B cell (primary cell): ENCODE data around the gene GRID1.

Experiments
- EZH2 ChIP-seq: IDR thresholded peaks from 2 replicates; pipeline ENCODE4 v1.6.1; 2012; ENCODE audit warnings: borderline replicate concordance, low read depth, mild to moderate bottlenecking, moderate library complexity, low read length; ENCODE audit not compliant: insufficient read depth, poor library complexity, severe bottlenecking
- TF ChIP-seq, protein P1 (sequence below): fragments of 200-600 bp; IDR thresholded peaks from one replicate; pipeline ENCODE4 v1.8.0; 2022; ENCODE audit warnings: antibody characterized with exemption, mild to moderate bottlenecking

DNA sequence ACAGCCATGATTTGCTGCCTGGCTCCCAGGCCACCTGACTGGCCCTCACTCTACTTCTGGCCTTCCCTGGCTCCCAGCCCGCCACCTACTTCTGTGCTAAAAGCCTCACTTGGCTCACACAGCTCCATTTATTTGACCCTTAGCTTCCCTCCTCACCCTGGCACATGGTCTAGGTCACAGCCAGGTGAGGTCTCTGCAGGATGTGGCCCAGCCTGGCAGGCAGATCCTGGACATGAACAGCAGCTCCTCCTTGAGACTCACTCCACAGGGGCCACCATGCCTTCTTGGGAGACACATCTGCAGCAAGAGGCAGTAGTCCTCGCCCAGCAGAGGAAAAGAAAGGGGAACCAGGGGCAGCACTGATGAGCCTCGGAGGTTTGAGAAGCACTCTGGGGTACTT, 64.6 kb downstream of the GRID1 start:
- TF ChIP-seq, protein P1, sequence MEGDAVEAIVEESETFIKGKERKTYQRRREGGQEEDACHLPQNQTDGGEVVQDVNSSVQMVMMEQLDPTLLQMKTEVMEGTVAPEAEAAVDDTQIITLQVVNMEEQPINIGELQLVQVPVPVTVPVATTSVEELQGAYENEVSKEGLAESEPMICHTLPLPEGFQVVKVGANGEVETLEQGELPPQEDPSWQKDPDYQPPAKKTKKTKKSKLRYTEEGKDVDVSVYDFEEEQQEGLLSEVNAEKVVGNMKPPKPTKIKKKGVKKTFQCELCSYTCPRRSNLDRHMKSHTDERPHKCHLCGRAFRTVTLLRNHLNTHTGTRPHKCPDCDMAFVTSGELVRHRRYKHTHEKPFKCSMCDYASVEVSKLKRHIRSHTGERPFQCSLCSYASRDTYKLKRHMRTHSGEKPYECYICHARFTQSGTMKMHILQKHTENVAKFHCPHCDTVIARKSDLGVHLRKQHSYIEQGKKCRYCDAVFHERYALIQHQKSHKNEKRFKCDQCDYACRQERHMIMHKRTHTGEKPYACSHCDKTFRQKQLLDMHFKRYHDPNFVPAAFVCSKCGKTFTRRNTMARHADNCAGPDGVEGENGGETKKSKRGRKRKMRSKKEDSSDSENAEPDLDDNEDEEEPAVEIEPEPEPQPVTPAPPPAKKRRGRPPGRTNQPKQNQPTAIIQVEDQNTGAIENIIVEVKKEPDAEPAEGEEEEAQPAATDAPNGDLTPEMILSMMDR, result no peak
- TF ChIP-seq EZH2, result no peak
